Rectal smooth muscle tissue (tissue), 1 donor: Measurements from ENCODE around the gene SLC13A3.

Experiments
- H3K27ac ChIP-seq: one replicate; pipeline ENCODE4 v1.7.0; 2013; ENCODE audit warnings: low read depth, low read length, inconsistent platforms
- H3K27me3 ChIP-seq: one replicate; pipeline ENCODE4 v1.7.0; 2013; ENCODE audit warnings: low read length; ENCODE audit not compliant: control insufficient read depth, insufficient read depth
- H3K36me3 ChIP-seq: one replicate; pipeline ENCODE4 v1.7.0; 2013; ENCODE audit warnings: low read length; ENCODE audit not compliant: control insufficient read depth, insufficient read depth
- H3K4me1 ChIP-seq: one replicate; pipeline ENCODE4 v1.7.0; 2013; ENCODE audit warnings: low read length; ENCODE audit not compliant: control insufficient read depth, insufficient read depth
- H3K4me3 ChIP-seq: one replicate; pipeline ENCODE4 v1.7.0; 2013; ENCODE audit warnings: low read length
- H3K9ac ChIP-seq: one replicate; pipeline ENCODE4 v1.7.0; 2013; ENCODE audit warnings: low read length

The SLC13A3 gene, protein sequence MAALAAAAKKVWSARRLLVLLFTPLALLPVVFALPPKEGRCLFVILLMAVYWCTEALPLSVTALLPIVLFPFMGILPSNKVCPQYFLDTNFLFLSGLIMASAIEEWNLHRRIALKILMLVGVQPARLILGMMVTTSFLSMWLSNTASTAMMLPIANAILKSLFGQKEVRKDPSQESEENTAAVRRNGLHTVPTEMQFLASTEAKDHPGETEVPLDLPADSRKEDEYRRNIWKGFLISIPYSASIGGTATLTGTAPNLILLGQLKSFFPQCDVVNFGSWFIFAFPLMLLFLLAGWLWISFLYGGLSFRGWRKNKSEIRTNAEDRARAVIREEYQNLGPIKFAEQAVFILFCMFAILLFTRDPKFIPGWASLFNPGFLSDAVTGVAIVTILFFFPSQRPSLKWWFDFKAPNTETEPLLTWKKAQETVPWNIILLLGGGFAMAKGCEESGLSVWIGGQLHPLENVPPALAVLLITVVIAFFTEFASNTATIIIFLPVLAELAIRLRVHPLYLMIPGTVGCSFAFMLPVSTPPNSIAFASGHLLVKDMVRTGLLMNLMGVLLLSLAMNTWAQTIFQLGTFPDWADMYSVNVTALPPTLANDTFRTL

DNA sequence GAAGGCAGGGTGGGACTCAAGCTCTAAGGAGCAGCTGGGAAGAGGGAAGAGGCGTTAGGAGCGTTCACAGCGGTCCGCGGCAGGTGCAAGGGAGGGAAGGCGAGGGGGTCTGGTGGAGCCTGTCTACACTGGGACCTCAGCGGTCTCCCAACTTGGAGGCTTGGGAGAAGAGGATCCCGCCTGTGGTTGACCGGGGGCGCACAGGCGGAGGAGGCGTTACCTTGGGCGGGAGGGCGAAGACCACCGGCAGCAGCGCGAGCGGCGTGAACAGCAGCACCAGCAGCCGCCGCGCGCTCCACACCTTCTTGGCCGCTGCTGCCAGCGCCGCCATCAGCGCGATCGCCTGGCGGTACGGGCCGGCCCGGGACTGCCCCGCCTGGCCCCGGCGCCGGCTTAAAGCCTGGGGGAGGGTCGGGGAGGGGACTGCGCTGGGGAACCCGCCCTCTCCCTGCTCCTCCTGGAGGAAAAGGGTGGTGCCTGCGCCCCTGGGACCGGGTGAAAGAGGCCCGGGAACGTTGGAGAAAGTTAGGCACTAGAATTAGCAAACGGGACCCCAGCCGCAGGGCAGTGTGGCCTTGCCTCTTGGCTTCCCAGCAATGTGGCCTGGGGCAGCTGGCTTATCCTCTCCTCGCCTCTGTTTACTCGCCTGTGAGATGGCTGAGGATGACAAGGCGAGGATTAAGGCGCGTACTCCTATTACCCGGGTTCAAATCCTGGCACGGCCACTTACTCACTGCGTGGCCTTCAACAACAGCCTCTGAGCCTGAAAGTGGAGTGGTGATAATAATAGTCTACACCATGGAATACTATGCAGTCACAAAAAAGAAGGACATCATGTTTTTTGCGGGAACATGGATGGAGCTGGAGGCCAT lies at the start of gene SLC13A3:
TSS of gene SLC13A3 (minus strand) at position 369 of the 872 bp plus-strand sequence. CDS start at position 331, 38 bp downstream.
- Histone ChIP-seq H3K4me3 (no peak within 1 kb of the TSS), H3K4me1 (no peaks in the 10 kb centered on the region)

DNA sequence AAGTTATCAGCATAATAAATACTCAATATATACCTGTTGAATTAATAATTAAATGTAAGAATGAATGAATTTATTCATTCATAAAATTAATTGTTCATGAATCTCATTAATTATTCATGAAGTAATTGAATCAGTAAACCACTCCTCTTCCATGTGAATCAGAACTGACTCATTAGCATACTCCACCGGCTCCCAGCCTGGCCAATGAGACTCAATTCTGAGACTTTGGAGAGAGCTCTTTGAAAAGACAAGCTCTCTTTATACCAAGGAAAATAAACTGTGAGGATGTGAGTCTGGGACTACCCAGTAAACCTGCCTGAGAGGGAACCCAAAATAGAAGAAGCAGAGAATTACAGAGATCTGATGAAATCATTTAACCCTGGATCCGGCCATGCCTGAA lies 49.8 kb upstream of the SLC13A3 start:
- no peak overlapping the region for H3K4me3 ChIP-seq
- H3K36me3 ChIP-seq: no peaks in the 10 kb centered on the region
- H3K9ac ChIP-seq: no peak overlapping the region
- H3K27ac ChIP-seq: no peak overlapping the region
- no peaks in the 10 kb centered on the region for H3K27me3 ChIP-seq
- H3K4me1 ChIP-seq: no peaks in the 10 kb centered on the region

More for the DNA sequence above, at the start of gene SLC13A3:
- no peaks in the 10 kb centered on the region for H3K36me3 ChIP-seq
- H3K27ac ChIP-seq: no peak within 1 kb of the TSS
- no peak within 1 kb of the TSS for H3K9ac ChIP-seq
- peaks cover 8% of the 10 kb centered on the region for H3K27me3 ChIP-seq

DNA sequence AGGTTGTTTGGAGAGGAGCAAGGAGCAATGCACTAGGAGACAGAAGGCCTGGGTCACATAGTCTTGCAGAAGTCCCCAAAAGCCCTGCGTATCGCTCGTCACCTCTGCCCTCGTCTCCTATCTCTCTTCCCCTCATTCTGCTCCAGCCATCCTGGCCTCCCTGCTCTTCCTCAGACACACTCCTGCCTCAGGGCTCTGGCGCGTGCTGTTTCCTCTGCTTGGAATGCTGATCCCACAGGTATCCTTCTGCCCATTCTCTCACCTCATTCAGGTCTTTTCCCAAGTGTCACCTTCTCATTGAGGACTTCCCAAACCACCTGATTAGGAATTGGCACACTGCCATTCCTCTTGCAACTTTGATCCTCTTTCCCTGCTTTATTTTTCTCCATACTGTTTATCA lies 49.2 kb upstream of the SLC13A3 start:
- no peak overlapping the region for H3K4me3 ChIP-seq
- no peaks in the 10 kb centered on the region for H3K4me1 ChIP-seq
- no peak overlapping the region for H3K9ac ChIP-seq
- H3K27ac ChIP-seq: no peak overlapping the region
- H3K36me3 ChIP-seq: no peaks in the 10 kb centered on the region
- no peaks in the 10 kb centered on the region for H3K27me3 ChIP-seq

DNA sequence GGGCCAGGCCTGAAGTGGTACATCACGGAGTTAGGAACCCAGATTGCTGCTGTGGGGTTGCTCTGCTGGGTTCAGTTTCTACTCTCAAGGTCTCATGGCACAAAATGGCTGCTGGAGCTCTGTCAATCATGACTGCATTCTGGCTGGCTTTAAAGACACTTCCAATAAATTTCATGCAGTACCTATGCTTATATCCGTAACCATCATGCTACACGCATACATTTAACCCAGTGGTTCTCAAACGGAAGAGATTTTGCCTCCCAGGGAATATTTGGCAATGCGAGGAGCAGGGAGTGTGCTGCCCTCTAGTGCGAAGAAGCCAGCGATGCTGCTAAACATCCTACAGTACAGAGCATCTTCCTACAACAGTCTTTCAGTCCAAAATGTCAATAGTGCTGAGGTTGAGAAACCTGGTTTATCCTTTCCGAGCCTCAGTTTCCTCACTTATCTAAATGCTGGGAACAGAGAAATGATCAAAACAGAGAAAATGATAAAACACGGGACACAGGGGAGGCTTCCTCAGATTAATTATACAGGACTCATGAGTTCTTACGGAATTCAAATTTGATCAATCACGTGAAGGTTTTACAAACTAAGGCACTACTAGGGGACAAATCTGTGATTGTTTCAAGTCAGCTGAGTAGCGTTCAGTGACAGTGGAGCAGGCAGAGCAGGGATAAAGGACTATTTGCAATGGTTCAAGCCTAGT lies 48.5 kb upstream of the SLC13A3 start:
- no peak overlapping the region for H3K27ac ChIP-seq
- H3K4me1 ChIP-seq: no peaks in the 10 kb centered on the region
- H3K9ac ChIP-seq: no peak overlapping the region
- no peaks in the 10 kb centered on the region for H3K36me3 ChIP-seq
- no peak overlapping the region for H3K4me3 ChIP-seq
- no peaks in the 10 kb centered on the region for H3K27me3 ChIP-seq

DNA sequence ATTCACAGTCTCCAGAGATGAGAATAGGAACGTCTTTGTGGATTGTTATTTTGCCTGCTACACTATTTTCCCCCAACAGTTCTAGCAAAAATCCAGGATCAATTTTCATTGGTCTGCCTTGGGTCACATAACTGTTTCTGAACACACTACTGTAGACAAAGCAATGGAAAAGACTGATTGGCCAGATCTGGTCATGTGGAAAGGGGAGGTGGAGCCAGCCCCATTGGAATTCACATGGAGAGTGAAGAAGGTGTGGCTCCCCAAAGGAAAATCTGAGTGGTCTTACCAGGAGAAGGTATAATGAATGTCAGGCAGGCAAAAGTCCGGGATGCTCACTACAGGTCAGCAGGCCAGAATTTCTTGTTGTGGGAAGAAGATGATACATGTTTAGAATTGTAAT lies 47.5 kb upstream of the SLC13A3 start:
- H3K4me3 ChIP-seq: no peak overlapping the region
- H3K27ac ChIP-seq: no peak overlapping the region
- no peak overlapping the region for H3K9ac ChIP-seq
- no peaks in the 10 kb centered on the region for H3K27me3 ChIP-seq
- H3K36me3 ChIP-seq: no peaks in the 10 kb centered on the region
- H3K4me1 ChIP-seq: no peaks in the 10 kb centered on the region

DNA sequence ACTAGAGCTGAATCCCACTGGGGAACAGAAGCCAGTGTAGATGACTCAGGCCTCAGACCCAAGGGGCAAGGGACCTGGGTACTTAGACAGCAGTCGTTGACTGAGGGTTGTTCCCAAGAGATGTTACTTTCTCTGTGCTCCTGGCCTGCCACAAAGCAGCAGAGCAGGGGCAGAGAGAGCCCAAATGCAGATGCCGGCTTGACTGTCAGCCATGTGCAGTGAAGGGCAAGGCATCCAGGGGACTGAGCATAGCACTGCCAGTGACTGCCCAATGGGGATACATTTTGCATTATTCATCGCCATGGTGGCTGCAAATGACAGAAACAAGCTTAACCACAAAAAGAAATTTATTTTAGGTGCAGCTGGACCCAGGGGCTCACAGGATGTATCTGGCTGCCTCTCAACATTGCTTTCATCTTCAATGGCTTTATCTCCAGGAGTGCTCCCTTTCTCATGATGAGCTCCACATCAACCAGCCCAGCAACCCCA lies 45.6 kb upstream of the SLC13A3 start:
- Histone ChIP-seq H3K4me3 (no peak overlapping the region), H3K27ac (no peak overlapping the region), H3K4me1 (no peaks in the 10 kb centered on the region), H3K27me3 (no peaks in the 10 kb centered on the region), H3K9ac (no peak overlapping the region), H3K36me3 (no peaks in the 10 kb centered on the region)

DNA sequence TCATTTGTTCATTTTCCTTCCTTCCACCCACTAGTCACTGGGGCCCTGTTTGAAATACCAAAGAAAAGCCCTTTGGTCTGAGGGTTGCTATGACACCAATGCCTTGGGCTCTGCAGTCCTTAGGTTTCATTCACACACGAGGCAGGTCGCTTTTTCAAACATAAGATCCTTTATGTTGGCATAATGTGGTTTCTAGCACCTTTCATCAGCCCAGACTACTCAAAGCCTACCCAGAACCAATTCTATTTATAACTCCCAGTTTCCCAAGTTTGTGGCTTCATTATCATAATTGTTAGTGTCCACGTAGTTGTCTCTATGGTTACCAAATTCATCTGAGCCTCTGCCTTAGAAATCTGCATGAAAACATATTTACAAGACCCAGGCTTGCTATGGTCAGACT lies 44.6 kb upstream of the SLC13A3 start:
- Histone ChIP-seq H3K27me3 (no peaks in the 10 kb centered on the region), H3K4me1 (no peaks in the 10 kb centered on the region), H3K36me3 (no peaks in the 10 kb centered on the region), H3K27ac (no peak overlapping the region), H3K9ac (no peak overlapping the region), H3K4me3 (no peak overlapping the region)

DNA sequence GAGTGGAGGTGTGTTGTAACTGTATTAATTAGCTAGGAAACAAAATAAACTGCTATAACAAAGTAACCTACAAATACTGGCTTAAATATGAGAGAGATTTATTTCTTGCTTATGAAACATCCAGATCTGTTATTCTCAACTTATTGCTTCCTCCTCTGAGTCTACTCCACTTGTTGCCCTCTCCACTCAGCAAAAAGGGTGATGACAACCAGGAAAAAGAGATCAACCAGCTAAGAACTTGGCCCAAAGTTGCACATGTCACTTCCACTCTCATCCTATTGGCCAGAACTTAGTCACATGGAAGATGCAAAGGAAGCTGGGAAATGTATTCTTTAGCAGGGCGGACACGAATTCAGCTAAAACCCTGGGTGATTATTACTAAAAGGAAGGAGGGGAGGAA lies 43.2 kb upstream of the SLC13A3 start:
- Histone ChIP-seq H3K4me3 (no peak overlapping the region), H3K9ac (no peak overlapping the region), H3K27ac (no peak overlapping the region), H3K4me1 (peaks cover 4% of the 10 kb centered on the region), H3K36me3 (no peaks in the 10 kb centered on the region), H3K27me3 (no peaks in the 10 kb centered on the region)

DNA sequence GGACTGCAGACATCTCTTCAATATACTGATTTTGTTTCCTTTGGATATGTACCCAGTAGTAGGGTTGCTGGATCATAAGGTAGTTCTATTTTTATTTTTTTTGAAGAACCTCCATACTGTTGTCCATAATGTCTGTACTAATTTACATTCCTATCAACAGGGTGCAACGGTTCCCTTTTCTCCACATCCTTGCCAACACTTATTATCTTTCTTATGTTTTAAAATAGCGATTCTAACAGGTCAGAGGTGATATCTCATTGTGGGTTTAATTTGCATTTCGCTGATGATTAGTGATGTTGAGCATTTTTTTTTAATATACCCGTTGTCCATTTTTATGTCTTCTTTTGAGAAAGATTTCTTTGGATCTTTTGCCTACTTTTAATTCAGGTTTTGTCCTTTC lies 39.9 kb upstream of the SLC13A3 start:
- H3K27ac ChIP-seq: no peak overlapping the region
- H3K36me3 ChIP-seq: peaks cover 2% of the 10 kb centered on the region
- H3K9ac ChIP-seq: no peak overlapping the region
- no peaks in the 10 kb centered on the region for H3K27me3 ChIP-seq
- no peak overlapping the region for H3K4me3 ChIP-seq
- peaks cover 21% of the 10 kb centered on the region for H3K4me1 ChIP-seq

DNA sequence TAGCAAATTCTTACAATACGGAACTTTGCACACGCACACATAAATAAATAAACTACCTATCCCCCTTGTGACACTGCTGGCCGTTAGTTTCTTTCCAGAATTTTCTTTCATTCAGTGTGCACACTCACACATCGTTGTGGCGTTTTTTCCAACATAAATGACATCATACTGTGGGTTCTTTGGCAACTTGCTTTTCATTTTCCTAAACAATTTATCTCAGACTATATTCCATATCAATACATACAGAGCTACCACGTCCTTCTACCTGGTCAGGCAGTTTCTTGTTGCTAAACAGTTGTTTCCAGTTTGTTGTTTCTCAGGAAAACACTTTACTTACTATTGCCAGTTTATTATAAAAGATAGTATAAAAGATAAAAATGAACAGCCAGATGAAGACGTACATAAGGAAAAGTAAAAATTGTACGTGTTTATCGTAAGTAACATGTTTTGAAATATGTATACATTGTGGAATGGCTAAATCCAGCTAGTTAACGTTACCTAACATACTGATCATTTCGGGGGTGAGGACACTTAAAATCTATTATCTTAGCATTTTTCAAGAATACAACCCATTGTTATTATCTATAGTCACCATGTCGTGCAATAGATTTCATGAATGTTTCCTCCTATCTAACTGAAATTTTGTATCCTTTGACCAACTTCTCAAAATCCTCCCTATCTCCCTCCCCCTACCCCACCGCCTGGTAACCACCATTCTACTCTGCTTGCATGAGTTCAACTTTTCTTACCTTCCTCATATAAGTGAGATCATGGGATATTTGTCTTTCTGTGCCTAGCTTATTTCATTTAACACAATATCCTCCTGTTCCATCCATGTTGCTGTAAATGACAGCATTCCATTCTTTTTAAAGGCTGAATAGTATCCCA lies 39.2 kb upstream of the SLC13A3 start:
- peaks cover 2% of the 10 kb centered on the region for H3K36me3 ChIP-seq
- H3K27me3 ChIP-seq: no peaks in the 10 kb centered on the region
- H3K4me1 ChIP-seq: peaks cover 21% of the 10 kb centered on the region
- no peak overlapping the region for H3K9ac ChIP-seq
- peak overlapping the region; percentile 94 for H3K4me3 ChIP-seq
- peak overlapping the region; percentile 95 for H3K27ac ChIP-seq

DNA sequence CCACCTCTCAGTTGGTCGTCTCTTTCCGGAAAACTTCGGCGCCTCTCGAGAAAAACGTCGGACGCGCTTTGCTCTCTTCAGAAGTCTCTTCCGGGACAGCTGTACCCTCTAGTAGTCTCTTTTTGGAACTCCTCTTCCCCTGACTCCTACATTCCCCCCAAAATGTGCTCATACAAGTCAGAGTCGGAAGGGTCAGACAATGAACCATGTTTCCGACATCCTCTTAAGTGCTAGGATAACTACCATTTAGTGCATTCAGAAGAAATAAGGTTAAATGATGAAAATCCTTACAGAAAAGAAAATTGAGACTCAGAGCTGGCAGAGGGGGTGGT lies 38.5 kb upstream of the SLC13A3 start:
- peak overlapping the region; percentile 94 for H3K4me3 ChIP-seq
- peaks cover 22% of the 10 kb centered on the region for H3K4me1 ChIP-seq
- H3K27me3 ChIP-seq: no peaks in the 10 kb centered on the region
- H3K9ac ChIP-seq: no peak overlapping the region
- peaks cover 2% of the 10 kb centered on the region for H3K36me3 ChIP-seq
- H3K27ac ChIP-seq: peak overlapping the region; percentile 95
